ENCODE data around the gene MEAK7.

- TF ChIP-seq POLR2A (IDR thresholded peaks at IDR 0.05; ENCODE audit: low read length) = no peak
- no peak for TF ChIP-seq GATA1 (IDR thresholded peaks at IDR 0.05; ENCODE audit: low read depth, low read length)
These were observed 37.2 kb downstream of the MEAK7 start for GRCh38 chr16:84467256-84467655.
